OCI-LY1 (cell line): ENCODE measurements around the gene P2RX4.

Experiments
- EZH2 ChIP-seq: fragments of 200-600 bp; sonication (generic), shearing (Covaris generic); IDR thresholded peaks from 2 replicates; pipeline ENCODE4 v1.8.0; 2017; ENCODE audit warnings: borderline replicate concordance, mixed run types, mild to moderate bottlenecking, antibody characterized with exemption, low read length, moderate library complexity, mixed read lengths
- TF ChIP-seq, protein P1 (sequence below): fragments of 200-600 bp; sonication (generic), shearing (Covaris generic); IDR thresholded peaks from 2 replicates; pipeline ENCODE4 v1.5.1; 2017; ENCODE audit warnings: mild to moderate bottlenecking, antibody characterized with exemption, low read length, moderate library complexity, mixed read lengths

DNA sequence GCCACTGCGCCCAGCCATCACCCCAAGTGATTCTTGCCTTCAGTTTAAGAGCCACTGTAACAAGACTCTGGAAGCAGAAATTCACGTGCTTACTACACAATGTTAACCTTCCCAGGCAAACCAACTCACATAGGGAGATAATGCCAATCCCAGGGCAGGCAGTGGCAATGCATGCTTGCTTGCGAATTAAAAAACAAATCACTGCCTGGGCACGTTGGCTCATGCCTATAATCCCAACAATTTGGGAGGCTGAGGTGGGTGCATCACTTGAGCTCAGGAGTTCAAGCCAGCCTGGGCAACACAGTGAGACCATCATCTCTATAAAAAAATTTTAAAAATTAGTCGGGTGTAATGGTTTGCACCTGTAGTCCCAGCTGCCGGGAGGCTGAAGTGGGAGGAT lies 37.8 kb upstream of the P2RX4 start:
- TF ChIP-seq EZH2 = no peak
- TF ChIP-seq, protein P1, sequence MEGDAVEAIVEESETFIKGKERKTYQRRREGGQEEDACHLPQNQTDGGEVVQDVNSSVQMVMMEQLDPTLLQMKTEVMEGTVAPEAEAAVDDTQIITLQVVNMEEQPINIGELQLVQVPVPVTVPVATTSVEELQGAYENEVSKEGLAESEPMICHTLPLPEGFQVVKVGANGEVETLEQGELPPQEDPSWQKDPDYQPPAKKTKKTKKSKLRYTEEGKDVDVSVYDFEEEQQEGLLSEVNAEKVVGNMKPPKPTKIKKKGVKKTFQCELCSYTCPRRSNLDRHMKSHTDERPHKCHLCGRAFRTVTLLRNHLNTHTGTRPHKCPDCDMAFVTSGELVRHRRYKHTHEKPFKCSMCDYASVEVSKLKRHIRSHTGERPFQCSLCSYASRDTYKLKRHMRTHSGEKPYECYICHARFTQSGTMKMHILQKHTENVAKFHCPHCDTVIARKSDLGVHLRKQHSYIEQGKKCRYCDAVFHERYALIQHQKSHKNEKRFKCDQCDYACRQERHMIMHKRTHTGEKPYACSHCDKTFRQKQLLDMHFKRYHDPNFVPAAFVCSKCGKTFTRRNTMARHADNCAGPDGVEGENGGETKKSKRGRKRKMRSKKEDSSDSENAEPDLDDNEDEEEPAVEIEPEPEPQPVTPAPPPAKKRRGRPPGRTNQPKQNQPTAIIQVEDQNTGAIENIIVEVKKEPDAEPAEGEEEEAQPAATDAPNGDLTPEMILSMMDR = no peak
